GM18858 (cell line): ENCODE data around the gene TMED3.
"Not testable (repeated sequence)": the region's sequence is repeated elsewhere in the genome, so short reads cannot be mapped to it uniquely, and the experiment has no call there.

Experiments used
- ATAC-seq: cut with Tn5 transposase; IDR thresholded peaks from one replicate; pipeline ENCODE4 v1.9.1; 2021; ENCODE audit not compliant: unreplicated experiment

Gene TMED3

DNA sequence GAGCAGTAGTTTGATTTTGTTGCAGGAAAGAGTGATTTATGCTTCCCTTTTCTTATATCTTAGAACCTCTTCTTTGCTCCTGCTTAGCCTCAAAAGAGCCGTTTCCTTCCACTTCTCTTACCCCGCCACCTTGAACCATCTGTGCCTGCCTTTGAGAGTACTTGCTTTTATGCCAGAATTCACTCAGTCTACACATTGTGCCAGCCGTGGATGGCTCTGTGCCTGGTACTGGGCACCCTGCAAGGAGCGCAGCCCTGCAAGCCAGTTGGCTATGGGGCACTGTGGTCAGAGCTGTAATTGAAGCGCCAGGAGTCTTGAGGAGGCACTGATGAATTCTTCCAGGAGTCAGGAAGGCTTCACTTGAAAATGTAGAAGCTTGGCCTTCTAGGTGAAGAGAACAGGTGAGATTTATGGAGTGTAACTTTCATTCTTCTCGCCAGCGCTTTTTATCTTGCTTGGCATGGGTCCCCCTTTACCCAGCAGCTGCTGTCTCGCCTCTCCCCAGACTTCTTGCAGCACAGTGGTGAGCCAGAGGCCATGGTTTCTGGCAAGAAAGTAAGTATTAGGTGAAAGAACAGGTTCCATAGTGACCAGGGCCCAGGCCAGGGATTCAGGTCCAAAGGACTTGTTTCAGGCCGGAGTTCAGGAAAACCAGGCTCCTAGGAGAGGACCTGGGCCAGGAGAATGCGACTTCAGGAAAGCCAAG lies 4.9 kb downstream of the TMED3 start:
- ATAC-seq = no peak

DNA sequence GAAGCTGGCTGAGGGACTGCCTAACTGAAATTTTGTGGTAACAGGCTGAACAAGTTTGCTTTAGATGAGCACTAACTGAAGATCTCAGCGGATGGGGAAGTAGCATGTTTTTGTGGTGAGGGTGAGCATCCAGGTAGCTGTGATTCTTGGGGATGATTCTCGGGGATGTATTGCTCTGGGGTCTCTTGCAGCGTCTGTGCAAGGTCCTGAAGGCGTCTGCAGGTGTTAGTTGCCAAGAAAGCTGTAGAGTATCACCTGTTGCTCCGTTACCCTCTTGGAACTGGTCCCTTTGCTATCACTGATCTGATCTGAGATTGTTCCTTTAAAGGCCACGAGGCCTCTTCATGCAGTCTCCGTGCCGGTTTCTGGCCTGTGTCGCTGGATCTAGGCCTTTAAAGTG lies 6.0 kb downstream of the TMED3 start:
- ATAC-seq = no peak

DNA sequence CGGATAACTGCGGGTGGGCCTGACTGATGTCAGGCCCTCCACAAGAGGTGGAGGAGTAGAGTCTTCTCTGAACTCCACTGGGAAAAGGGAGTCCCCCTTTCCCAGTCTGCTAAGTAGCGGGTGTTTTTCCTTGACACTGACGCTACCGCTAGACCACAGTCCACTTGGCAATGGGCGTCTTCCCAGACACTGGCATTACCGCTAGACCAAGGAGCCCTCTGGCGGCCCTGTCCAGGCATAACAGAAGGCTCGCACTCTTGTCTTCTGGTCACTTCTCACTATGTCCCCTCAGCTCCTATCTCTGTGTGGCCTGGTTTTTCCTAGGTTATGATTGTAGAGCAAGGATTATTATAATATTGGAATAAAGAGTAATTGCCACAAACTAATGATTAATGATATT lies 9.1 kb downstream of the TMED3 start:
- ATAC-seq = not testable (repeated sequence)

DNA sequence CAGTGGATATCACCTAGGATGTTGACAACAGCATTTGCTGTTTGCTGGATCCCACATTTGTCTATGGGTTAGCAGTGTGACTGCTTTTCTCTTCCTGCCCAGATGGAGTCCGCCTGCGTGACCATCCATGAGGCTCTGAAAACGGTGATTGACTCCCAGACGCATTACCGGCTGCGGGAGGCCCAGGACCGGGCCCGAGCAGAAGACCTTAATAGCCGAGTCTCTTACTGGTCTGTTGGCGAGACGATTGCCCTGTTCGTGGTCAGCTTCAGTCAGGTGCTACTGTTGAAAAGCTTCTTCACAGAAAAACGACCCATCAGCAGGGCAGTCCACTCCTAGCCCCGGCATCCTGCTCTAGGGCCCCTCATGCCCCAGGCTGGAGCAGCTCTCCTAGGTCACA lies 11.0 kb downstream of the TMED3 start:
- ATAC-seq = no peak

DNA sequence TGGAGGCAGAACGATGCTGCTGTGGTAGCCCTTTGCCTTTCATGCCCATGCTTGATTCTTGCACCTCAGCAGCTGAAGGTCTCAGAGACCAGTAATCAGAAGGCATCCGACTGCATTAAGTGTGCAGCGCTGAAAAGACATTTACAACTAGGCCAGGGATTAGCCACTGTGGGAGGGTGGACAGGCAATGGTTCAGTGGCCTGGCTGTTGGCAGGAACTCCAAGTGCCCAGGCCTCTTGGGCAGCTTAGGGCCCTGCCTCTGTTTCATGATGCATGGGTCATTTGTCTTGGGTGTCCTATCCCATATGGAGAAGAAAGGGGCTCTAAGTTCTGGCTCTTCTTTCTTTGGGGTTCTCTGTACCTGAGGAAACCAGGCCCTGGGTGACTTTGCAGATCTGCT lies 11.4 kb downstream of the TMED3 start:
- no peak for ATAC-seq

DNA sequence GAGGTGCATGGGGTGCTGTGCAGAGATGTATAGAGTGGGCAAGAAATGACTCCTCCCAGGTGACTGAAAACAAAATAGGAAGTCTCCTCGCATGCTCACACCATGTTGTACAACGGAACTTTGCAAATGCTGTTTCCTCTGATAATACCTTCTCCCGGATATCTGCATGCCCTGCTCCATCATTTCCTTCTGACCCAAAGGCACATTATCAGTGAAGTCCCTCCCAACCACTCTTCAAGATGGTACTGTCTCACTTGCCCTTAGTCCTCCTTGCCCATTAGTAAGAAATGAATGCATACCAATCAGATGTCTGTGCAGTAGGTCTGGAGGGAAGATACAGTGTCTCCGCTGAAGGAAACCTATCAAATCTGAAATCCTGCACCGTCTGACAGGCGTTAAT lies 12.0 kb downstream of the TMED3 start:
- no peak for ATAC-seq

DNA sequence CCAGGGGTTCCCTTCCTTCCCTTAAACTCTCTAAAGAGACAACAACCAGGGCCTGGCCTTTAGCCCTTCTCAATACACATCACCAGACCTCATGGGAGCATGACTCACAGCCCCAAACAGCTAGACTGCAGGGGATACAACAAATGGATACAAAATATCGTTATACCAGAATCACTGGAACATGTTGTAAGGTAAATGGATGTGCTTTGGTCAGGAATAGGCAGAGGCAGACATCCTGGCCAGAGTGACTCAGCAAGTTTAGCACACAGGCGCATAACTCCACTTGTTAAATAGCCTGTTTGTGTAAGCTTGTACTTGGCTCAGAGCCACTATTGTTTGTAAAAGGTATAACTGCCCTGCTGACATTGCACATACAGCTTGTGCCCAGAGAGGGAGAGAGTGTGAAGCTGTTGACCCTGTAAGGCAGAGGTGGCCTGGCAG lies 18.3 kb downstream of the TMED3 start:
- ATAC-seq = no peak

DNA sequence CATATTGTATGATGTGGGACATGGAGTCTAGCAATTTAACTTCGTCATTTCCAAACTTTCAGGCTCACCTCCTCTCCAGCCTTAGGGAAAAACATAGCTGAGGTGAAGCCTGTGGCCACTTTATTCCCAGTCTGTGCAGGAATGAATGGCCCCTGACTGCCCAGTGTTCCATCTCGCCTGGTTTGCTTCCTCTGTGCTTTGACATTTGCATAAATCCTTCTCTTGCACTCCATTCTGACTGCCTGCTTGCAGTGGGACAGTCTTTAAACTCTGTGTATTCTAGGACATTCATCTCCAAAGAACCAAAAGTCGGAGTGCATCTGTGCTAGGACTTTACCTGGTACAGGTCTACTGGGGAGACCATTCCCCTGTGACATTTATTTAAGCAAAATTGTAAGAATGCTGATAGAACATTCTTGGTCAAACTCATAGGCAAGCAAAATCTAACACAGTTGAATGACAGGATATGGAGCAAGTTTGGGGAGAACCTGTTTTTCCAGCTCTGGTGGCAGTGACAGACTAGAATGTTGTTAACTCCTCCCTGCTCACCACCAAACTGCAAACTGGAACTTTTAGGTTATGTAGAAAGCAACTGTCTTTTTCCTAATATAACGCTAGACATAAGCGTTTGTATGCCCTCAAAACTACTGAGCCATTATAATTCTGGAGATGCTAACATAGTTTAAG lies 22.1 kb downstream of the TMED3 start:
- no peak for ATAC-seq

DNA sequence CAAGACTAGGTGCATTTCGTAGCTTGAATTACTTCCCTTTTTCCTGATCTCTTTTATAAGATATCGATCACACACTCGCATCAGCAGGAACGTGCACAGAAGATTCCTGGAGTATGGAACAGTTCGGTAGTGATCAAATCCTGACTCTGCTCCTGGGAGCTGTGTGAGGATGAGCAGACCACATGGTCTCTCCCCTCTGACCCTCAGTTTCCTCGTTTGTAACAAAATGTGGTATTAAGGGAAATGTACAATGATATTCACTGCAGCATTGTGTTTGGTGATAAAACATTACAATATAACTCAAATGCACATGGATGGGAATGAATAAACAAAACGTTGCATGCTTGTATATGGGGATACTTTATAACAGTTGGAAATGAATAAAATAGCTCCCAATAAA lies 26.7 kb downstream of the TMED3 start:
- no peak for ATAC-seq

DNA sequence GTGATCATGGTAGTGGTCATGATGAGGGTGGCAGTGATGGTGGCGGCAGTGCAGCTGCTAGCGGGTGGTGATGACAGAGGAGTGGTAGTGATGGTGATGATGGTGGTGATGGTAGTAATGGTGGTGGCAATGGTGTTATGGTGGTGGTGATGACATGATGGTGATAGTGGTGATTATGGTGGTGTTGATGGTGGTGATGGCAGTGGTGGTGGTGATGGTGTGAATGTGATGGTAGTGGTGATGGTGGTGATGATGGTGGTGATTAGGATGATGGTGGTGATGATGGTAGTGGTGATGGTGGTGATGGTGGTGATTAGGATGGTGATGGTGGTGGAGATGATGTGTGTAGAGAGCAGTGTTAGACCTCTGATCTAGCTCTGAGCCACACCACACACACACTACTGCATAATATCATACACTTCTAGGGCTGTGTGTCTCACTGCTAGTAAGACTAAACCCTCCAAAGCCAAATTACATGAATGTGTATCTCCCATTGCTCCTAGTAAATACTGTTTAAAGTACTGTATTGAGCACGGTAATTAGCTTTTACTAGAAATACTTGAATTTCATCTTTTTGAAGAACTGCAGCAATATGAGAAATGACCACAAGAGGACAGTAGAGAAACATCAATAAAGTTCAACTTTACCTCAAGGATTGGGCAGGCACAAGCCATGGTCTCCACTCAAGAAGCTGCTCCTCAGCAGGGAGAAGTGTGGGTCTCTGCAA lies 28.8 kb downstream of the TMED3 start:
- no peak for ATAC-seq

DNA sequence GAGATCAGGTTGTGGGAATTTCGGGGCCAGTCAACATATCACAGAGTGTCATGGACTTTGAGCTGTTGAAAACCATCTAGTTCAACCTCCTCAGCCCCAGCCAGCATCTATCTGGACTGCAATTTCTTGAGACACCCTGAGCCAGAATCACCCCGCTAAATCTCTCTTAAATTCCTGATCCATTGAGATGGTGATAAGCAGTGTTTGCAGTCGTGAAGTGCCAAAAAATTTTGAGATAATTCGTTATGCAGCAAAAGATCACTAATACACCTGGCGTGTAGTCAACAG lies 29.3 kb downstream of the TMED3 start:
- no peak for ATAC-seq

DNA sequence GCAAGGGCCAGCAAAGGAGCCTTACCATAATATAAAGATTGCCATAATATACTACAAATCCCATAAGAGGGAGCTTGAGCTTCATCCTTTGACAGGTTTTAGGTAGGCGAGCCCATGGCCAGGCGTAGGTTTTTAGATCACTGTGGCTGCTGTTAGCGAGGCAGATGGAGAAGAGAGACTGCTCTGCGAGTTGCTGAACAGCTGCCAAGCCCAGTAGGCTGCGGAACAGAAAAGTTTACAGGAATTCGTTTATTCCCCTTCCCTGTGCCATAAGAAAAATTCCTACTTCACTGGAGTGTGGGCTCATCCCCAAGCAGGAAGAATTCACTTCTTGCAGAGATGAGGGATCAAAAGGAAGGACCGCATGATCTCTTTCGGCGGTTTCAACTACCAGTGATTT lies 30.5 kb downstream of the TMED3 start:
- ATAC-seq = no peak

DNA sequence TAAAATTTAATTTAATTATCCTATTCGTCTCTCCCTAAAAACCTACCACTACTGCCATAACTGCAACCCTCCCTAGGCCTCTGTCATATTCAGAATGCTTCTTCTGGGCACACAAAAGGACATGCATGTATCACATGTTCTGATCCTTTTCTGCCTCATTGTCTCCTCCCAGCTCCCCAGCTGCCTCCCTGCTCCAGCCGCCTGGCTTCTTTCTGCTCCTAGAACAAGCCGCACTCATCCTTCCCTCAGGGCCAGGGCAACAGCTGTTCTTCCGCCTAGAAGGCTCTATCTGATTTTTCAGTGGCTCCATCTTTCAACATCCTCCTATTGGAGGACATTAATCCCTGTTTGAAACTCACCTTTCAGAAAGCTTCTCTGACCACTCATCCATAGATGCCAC lies 38.6 kb downstream of the TMED3 start:
- no peak for ATAC-seq

DNA sequence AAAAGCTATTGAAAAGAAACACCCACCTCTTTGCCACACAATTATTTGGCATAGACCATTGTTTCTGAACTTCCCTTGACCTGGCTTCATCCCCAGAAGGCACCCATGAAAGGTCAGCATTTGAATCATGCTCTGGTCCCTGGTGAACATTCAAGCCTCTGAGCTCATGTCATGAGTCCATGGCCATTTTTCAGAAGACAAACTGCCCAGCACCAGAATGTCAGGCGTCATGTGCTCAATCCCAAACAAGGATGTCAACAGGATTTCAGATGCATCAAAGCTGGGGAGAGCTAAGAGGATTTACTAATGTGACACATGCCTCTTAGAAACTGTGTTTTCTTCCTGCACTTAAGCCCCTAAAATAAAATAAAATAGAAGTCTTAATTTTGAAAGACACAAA lies 41.3 kb downstream of the TMED3 start:
- no peak for ATAC-seq

DNA sequence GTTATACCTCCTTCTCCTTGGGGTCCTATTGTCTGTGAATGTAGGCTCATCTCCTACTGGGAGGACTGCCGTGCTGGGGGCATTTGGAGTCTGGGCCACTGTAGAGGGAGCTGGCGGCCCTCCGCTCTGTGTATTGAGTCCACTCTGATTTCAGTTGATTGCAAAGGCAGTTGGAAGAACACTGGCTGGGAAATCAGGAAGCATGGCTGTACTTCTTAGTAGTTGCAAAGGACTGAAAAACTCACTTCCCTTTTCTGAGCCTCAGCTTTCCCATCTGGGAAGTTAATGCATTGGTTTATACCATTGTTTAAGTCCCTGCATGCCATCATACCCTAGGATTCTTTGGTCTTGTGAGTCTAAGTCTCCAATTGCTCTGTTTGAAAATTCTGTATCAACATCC lies 46.7 kb downstream of the TMED3 start:
- no peak for ATAC-seq

DNA sequence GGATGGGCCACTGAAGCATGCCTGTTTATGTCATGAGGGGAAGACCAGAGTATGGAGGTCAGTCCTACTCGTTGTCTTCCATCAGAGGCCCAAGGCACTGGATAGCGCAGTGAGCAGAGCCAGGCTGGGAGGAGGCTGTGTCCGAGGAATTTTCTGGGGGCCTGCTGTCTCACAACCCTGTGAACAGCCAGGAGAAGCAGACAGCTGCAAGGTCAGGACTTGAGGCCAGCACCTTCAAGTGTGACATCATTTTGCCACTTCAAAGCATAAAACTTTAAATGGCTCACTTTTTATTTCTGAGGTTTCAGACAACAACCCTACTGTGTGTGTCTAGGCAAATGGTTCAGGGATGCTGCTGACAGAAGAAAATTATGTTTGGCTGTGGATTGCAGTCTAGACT lies 47.2 kb downstream of the TMED3 start:
- ATAC-seq = no peak

DNA sequence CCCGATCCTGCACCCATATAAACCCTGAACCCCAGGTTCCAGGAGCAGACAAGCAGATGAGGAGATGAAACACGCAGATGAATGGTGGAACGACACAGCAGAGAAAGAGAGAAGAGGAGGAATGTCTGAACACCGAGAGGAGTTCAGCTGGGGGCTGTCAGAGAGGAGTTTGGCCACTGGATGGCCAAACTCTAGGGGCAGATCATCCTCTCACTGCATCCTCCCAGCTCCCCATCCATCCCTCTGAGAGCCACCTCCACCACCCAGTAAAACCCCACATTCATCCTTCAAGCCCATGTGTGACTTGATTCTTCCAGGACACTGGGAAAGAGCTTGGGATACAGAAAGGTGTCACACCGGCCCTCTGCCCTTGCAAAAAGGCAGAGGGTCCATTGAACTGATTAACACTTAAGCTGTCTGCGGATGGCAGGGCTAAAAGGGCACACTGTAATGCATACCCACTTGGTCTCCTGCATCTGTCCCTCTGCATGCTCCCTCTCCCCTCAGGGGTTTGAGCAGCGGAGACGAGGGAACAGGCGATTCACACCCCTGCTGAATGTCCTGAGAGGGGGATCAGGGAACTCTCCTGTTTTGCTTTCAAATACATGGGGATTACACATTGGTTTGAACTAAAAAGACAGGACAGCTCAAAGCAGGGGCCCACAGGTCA lies 53.8 kb downstream of the TMED3 start:
- no peak for ATAC-seq

DNA sequence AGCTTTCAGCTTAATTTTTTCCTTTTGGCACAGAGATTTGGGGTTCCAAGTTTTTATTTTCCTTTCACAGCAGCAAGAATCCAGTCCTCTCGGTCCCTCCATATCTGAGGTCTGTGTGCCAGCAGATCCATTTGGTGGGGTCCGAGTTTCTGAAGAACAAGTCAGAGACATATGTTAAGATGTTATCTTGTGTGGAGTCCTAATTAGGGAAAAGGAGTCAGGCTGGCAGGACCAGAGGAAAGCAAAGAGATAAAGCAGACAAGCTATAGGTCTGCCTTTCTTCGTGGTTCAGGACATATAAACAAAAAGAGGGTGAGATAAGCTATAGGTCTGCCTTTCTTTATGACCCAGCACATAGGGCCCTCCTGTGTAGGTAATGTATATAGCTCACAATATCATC lies 54.9 kb downstream of the TMED3 start:
- ATAC-seq = no peak

DNA sequence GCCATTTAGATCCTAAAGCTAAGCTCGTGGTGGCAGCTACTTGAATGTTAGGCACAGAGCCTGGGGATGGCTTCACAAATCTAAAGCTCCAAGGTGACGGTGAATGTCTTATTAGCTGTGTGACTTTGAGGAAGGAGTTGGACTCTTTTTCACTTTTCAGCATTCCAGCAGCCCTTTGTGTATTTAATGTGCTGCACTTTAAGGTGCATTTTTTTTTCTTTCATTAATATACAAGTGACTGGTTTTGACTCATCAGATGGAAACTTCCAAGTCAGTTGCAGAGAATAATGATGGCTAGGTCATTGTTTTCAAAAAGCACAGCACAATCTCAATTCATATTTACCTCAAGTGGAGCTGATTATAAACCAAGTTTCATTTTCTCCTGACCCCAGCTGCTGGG lies 55.8 kb downstream of the TMED3 start:
- no peak for ATAC-seq

DNA sequence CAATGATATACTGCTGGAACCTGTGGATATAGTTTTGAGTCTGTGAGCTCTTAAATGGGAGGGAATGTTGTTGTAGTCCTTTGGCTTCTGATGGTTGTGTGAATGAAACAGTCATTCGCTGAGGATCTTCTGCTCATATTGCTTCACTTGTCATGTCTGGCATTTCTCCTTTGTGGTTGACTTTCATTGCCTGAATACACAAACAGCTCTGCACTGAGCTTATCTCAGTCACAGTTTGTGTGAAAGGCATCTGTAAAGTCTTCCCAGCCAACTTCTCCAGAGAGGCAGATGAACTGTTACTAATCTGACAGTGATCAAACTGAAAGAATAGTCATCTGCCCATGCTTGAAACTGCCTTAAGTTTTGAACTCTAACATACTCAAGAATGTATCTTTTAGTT lies 59.8 kb downstream of the TMED3 start:
- no peak for ATAC-seq

DNA sequence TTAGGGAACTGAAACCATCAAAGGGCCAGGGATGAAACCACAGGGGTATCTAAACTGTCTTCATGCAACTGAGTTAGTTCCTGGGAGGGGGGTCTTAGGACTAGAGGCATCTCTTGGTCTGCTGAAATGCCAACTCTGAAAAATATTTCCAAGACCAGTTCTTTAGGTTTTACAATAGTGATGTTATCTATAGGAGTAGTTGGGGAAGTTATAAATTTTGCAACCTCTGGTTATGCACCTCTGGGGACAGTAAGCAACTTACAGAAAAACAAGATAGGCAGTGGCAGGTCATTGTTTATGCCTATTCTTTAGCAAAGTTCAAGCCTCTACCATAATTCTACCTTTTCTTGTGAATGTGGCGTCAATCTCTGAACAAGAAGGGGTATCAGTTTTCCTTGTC lies 60.7 kb downstream of the TMED3 start:
- ATAC-seq = no peak

DNA sequence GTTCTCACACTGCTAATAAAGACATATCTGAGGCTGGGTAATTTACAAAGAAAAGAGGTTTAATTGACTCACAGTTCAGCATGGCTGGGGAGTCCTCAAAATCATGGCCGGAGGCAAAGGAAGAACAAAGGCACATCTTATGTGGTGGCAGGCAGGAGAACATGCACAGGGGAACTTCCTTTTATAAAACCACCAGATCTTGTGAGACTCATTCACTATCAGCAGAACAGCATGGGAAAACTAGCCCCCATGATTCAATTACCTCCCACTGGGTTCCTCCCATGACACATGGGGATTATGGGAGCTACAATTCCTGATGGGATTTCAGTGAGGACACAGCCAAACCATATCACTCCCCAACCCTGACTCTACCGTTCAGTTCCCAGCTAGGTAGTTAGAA lies 61.5 kb downstream of the TMED3 start:
- ATAC-seq = no peak
